Natural killer cell (primary cell): ENCODE results near the gene ITGA6. TPM values are rescaled to one million over a fixed set of nuclear protein-coding genes. Genes with fewer than 3 reads are reported as not detected.
"Not testable (repeated sequence)": the region's sequence is repeated elsewhere in the genome, so short reads cannot be mapped to it uniquely, and the experiment has no call there.

Source experiments
- ATAC-seq, 3 donors: fragments of 150-1000 bp in 2 of 3; fragments of 200-7000 bp in 1 of 3; cut with Tn5 transposase; 1 replicate in 1 of 3; 2 replicates in 2 of 3; pipeline ENCODE4 v1.10.0; 2021; ENCODE audit warnings: mild to moderate bottlenecking in 2 of 3, moderate library complexity in 2 of 3
- DNase-seq, 2 donors: peaks; one replicate each; pipeline versions ENCODE4 v3.0.0 to v3.0.0-alpha.2; 2013 to 2021; ENCODE audit warnings: mixed read lengths in 1 of 2
- H3K27ac ChIP-seq: one replicate; pipeline ENCODE4 v1.5.1; 2013; ENCODE audit warnings: mild to moderate bottlenecking, low read length
- H3K27me3 ChIP-seq: one replicate; pipeline ENCODE4 v1.6.1; 2013; ENCODE audit warnings: low read length; ENCODE audit not compliant: control insufficient read depth, insufficient read depth
- H3K36me3 ChIP-seq: one replicate; pipeline ENCODE4 v1.6.1; 2013; ENCODE audit warnings: low read length; ENCODE audit not compliant: control insufficient read depth, insufficient read depth
- H3K4me1 ChIP-seq: one replicate; pipeline ENCODE4 v1.6.1; 2013; ENCODE audit warnings: low read length; ENCODE audit not compliant: control insufficient read depth, insufficient read depth
- H3K4me3 ChIP-seq: one replicate; pipeline ENCODE4 v1.5.1; 2013; ENCODE audit warnings: low read length
- H3K9me3 ChIP-seq: one replicate; pipeline ENCODE4 v1.6.1; 2013; ENCODE audit warnings: low read length; ENCODE audit not compliant: control insufficient read depth, insufficient read depth
- H3K27ac Mint-ChIP-seq, 2 donors: one replicate each; pipeline ENCODE4 v1.8.0; 2022; ENCODE audit warnings: mild to moderate bottlenecking in 2 of 2, mixed read lengths in 2 of 2, moderate library complexity in 1 of 2
- H3K27me3 Mint-ChIP-seq, 2 donors: one replicate each; pipeline ENCODE4 v1.8.0; 2022; ENCODE audit warnings: low read depth in 2 of 2, mixed read lengths in 2 of 2
- H3K36me3 Mint-ChIP-seq: one replicate; pipeline ENCODE4 v1.8.0; 2022; ENCODE audit warnings: mixed read lengths
- H3K4me1 Mint-ChIP-seq, 2 donors: one replicate each; pipeline ENCODE4 v1.8.0; 2022; ENCODE audit warnings: mixed read lengths in 2 of 2
- H3K4me3 Mint-ChIP-seq: one replicate; pipeline ENCODE4 v1.8.0; 2022; ENCODE audit warnings: mild to moderate bottlenecking, moderate library complexity, mixed read lengths
- H3K9me3 Mint-ChIP-seq, 2 donors: one replicate each; pipeline ENCODE4 v1.8.0; 2022; ENCODE audit warnings: mixed read lengths in 2 of 2
- WGBS: methylation state at CpG from one replicate; pipeline ENCODE4 v1.1.7; 2013; ENCODE audit warnings: missing lambda C conversion rate; ENCODE audit not compliant: insufficient coverage; 5-methylcytosine and 5-hydroxymethylcytosine counted together
- intact Hi-C: fragments of 100-400 bp; cut with micrococcal nuclease; formaldehyde crosslinking; loops from one replicate; pipeline ENCODE4 v1.14.2; 2022
- total RNA-seq, 4 donors: library from RNA; stranded (reverse); fragments of 120-200 nt in 1 of 4; gene quantifications; one replicate each; pipeline versions ENCODE4 v1.2.3 to v1.2.4, GENCODE V29; 2013 to 2022
- TF ChIP-seq, protein P1 (sequence below): fragments of 200-600 bp; IDR thresholded peaks from one replicate; pipeline ENCODE4 v1.8.0; 2022; ENCODE audit warnings: antibody characterized with exemption

The ITGA6 gene
- total RNA-seq, 3 donors from 2014 or later (not counting 1 experiment from before 2014, with no cell fraction given): 34.0 to 52.8 (median 38.3) TPM

DNA sequence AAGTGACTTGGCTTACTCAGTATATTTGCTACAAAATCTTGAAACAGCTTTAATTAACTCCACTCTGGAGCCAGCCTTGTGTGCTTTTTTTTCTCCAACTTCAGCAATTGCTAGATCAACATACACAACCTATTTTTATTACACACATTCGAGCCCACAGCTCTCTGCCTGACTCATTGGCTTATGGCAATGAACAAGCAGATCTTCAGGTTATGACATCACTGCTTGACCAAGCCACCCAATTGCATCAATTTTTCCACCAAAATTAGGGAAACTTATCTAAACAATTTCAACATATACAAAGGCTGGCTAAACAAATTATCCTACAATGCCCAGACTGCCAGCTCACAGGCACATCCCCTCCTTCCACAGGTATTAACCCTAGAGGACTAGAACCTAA is 88.9 kb downstream of the ITGA6 start:
- Mint-ChIP-seq H3K4me3 (no peak overlapping the region), H3K27ac (no peak overlapping the region), H3K9me3 (peaks cover 5 to 9% of the 10 kb centered on the region in 2 donors), H3K4me1 (no peaks in the 10 kb centered on the region), H3K36me3 (peaks cover 11% of the 10 kb centered on the region), H3K27me3 (no peaks in the 10 kb centered on the region)
- no peaks in the 10 kb centered on the region for H3K36me3 ChIP-seq
- DNase-seq: no peak
- no peak for ATAC-seq
- H3K4me3 ChIP-seq: no peak overlapping the region
- intact Hi-C loops: no loop called here
- H3K9me3 ChIP-seq: peaks cover 24% of the 10 kb centered on the region
- no peaks in the 10 kb centered on the region for H3K4me1 ChIP-seq
- H3K27ac ChIP-seq: no peak overlapping the region
- TF ChIP-seq, protein P1, sequence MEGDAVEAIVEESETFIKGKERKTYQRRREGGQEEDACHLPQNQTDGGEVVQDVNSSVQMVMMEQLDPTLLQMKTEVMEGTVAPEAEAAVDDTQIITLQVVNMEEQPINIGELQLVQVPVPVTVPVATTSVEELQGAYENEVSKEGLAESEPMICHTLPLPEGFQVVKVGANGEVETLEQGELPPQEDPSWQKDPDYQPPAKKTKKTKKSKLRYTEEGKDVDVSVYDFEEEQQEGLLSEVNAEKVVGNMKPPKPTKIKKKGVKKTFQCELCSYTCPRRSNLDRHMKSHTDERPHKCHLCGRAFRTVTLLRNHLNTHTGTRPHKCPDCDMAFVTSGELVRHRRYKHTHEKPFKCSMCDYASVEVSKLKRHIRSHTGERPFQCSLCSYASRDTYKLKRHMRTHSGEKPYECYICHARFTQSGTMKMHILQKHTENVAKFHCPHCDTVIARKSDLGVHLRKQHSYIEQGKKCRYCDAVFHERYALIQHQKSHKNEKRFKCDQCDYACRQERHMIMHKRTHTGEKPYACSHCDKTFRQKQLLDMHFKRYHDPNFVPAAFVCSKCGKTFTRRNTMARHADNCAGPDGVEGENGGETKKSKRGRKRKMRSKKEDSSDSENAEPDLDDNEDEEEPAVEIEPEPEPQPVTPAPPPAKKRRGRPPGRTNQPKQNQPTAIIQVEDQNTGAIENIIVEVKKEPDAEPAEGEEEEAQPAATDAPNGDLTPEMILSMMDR: no peak
- H3K27me3 ChIP-seq: no peaks in the 10 kb centered on the region
- 78% methylated on average over 1 of the region's 1 CpG for WGBS

DNA sequence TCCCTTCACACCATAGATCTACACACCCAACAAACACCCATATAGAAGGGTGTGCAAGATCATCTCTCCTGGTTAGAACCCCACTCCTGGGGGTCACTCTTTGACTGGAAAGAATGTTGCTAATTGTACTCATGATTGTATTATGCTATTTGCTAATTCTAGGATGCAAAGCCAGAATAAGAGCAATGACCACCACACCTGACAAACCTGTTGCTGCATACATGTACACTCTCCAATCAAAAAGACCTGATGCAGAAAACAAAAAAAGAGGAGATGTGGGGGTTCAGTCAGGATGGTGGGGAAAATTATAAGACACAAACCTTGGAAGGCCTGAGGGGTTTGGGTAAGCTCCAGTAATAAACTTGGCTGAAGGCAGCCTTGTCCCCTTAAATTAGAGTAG is 91.6 kb downstream of the ITGA6 start:
- TF ChIP-seq, protein P1: no peak
- Histone ChIP-seq H3K36me3 (no peaks in the 10 kb centered on the region), H3K27me3 (no peaks in the 10 kb centered on the region), H3K9me3 (peaks cover 4% of the 10 kb centered on the region), H3K27ac (no peak overlapping the region), H3K4me3 (no peak overlapping the region), H3K4me1 (no peaks in the 10 kb centered on the region)
- ATAC-seq: no peak
- no peak for DNase-seq
- intact Hi-C loops: no loop called here
- no peaks in the 10 kb centered on the region for H3K36me3 Mint-ChIP-seq
- no peaks in the 10 kb centered on the region for H3K4me1 Mint-ChIP-seq
- H3K27me3 Mint-ChIP-seq: no peaks in the 10 kb centered on the region
- peaks cover 1 to 5% of the 10 kb centered on the region in 2 donors for H3K9me3 Mint-ChIP-seq
- H3K27ac Mint-ChIP-seq: no peak overlapping the region
- H3K4me3 Mint-ChIP-seq: no peak overlapping the region

- TF ChIP-seq, protein P1: no peak
- Mint-ChIP-seq H3K36me3 (peaks cover 25% of the 10 kb centered on the region), H3K4me1 (no peaks in the 10 kb centered on the region), H3K27me3 (no peaks in the 10 kb centered on the region), H3K27ac (no peak overlapping the region), H3K4me3 (no peak overlapping the region), H3K9me3 (peaks cover 3 to 16% of the 10 kb centered on the region in 2 donors)
- Histone ChIP-seq H3K9me3 (peaks cover 13% of the 10 kb centered on the region), H3K4me3 (no peak overlapping the region), H3K27me3 (no peaks in the 10 kb centered on the region), H3K4me1 (no peaks in the 10 kb centered on the region), H3K36me3 (no peaks in the 10 kb centered on the region), H3K27ac (no peak overlapping the region)
- ATAC-seq (no peak), DNase-seq (no peak)
- intact Hi-C loops: no loop called here
- WGBS: 96% methylated on average over 4 of the region's 4 CpGs
Measured at GRCh38 chr2:172525601-172526000, 98.2 kb downstream of the ITGA6 start.

- Mint-ChIP-seq H3K4me1 (no peaks in the 10 kb centered on the region), H3K36me3 (peaks cover 19% of the 10 kb centered on the region), H3K9me3 (peaks cover 3 to 8% of the 10 kb centered on the region in 2 donors), H3K27ac (no peak overlapping the region), H3K27me3 (no peaks in the 10 kb centered on the region), H3K4me3 (no peak overlapping the region)
- Histone ChIP-seq H3K4me3 (no peak overlapping the region), H3K4me1 (no peaks in the 10 kb centered on the region), H3K9me3 (peaks cover 18% of the 10 kb centered on the region), H3K27me3 (no peaks in the 10 kb centered on the region), H3K27ac (no peak overlapping the region), H3K36me3 (no peaks in the 10 kb centered on the region)
- ATAC-seq (no peak), DNase-seq (no peak)
- intact Hi-C loops: no loop called here
- TF ChIP-seq, protein P1: no peak
- WGBS: 78% methylated on average over 1 of the region's 2 CpGs
Measured at GRCh38 chr2:172531309-172531708, 103.9 kb downstream of the ITGA6 start.

DNA sequence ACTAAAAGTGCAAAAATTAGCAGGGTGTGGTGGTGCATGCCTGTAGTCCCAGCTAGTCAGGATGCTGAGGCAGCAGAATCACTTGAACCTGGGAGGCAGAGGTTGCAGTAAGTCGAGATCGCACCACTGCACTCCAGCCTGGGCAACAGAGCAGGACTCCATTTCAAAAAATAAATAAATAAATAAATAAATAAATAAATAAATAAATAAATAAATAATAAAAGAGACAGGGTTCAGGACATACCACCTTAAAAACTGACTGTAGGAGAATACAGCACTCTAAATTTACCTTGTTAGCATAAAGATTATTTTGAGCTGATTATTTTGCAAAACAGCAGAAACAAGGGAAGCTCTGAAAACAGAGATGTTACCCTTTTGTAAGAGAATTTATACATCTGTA is 105.1 kb downstream of the ITGA6 start:
- H3K9me3 Mint-ChIP-seq, H3K4me1 Mint-ChIP-seq, H3K4me1 ChIP-seq, H3K4me3 ChIP-seq, H3K27ac ChIP-seq, ATAC-seq, H3K27me3 ChIP-seq, H3K36me3 ChIP-seq, H3K27me3 Mint-ChIP-seq, DNase-seq, intact Hi-C loops, H3K4me3 Mint-ChIP-seq, H3K27ac Mint-ChIP-seq: not testable (repeated sequence)
- peaks cover 15% of the 10 kb centered on the region for H3K9me3 ChIP-seq
- WGBS: no CpG with 5 or more reads among the region's 2 CpGs
- peaks cover 16% of the 10 kb centered on the region for H3K36me3 Mint-ChIP-seq
